ENCODE data around the gene VAV2. TPM values are rescaled to one million over a fixed set of nuclear protein-coding genes. Genes with fewer than 3 reads are reported as not detected.
A peak's percentile ranks its signal among the peaks of the same experiment; 100 is the strongest.

Gene VAV2
- total RNA-seq, 1 donor from 2014 or later, result 34.6 TPM

DNA sequence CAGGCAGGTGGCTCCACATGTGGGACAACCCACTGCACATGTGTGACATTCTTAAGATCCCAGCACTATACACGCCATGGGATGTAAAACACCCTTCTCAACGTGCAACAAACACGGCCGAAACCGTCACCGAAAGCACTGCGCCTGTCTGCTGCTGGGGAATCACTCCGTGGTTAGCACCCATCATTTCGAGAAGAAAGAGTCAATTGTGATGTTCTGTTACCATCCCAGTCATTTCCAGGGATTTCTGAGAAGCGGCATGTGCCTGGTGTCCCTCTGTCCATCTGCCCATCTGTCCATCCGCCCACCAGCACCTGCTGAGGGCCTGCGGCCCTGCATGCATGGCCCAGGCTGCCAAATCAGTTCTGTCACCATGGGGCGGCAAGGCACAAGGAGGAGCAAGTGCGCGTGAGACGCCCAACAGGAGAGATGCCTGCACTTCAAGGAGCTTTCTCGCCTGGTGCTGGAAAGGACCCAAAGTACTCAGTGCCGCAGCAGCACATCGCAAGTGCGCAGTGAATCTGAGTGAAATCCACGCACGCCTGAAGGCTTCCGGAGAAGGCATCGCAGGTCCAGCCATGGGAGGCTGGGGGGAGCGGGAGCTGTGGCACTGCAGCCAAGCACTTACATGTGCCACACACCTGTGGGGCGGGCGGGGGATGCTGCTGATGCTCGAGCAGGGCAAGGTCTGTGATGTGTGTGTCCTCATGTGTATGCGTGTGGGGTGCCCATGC is 38.0 kb downstream of the VAV2 start:
- no peak for DNase-seq
- Histone ChIP-seq H3K4me1 (peaks cover 34% of the 10 kb centered on the region), H3K4me3 (no peak overlapping the region), H3K27ac (no peak overlapping the region), H3K36me3 (no peaks in the 10 kb centered on the region), H3K27me3 (no peaks in the 10 kb centered on the region), H3K9me3 (no peaks in the 10 kb centered on the region)
- TF ChIP-seq, protein P1, sequence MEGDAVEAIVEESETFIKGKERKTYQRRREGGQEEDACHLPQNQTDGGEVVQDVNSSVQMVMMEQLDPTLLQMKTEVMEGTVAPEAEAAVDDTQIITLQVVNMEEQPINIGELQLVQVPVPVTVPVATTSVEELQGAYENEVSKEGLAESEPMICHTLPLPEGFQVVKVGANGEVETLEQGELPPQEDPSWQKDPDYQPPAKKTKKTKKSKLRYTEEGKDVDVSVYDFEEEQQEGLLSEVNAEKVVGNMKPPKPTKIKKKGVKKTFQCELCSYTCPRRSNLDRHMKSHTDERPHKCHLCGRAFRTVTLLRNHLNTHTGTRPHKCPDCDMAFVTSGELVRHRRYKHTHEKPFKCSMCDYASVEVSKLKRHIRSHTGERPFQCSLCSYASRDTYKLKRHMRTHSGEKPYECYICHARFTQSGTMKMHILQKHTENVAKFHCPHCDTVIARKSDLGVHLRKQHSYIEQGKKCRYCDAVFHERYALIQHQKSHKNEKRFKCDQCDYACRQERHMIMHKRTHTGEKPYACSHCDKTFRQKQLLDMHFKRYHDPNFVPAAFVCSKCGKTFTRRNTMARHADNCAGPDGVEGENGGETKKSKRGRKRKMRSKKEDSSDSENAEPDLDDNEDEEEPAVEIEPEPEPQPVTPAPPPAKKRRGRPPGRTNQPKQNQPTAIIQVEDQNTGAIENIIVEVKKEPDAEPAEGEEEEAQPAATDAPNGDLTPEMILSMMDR (IDR thresholded peaks at IDR 0.05), result no peak
- intact Hi-C loops (cut with DNase I), result no loop called here
- ATAC-seq, result no peak

- no peaks in the 10 kb centered on the region for H3K27me3 ChIP-seq
- DNase-seq, result no peak
- intact Hi-C loops (cut with DNase I), result no loop called here
Measured at GRCh38 chr9:133953621-133953975, 38.5 kb downstream of the VAV2 start.

GRCh38 chr9:133952598-133953550 is 39.2 kb downstream of the VAV2 start:
- TF ChIP-seq, protein P1 (IDR thresholded peaks at IDR 0.05), result no peak

More at GRCh38 chr9:133953621-133953975, 38.5 kb downstream of the VAV2 start:
- H3K9me3 ChIP-seq, result no peaks in the 10 kb centered on the region
- no peaks in the 10 kb centered on the region for H3K36me3 ChIP-seq
- no peak for ATAC-seq
- no peak overlapping the region for H3K4me3 ChIP-seq
- peaks cover 29% of the 10 kb centered on the region for H3K4me1 ChIP-seq
- TF ChIP-seq, protein P1 (IDR thresholded peaks at IDR 0.05), result no peak
- H3K27ac ChIP-seq, result no peak overlapping the region

DNA sequence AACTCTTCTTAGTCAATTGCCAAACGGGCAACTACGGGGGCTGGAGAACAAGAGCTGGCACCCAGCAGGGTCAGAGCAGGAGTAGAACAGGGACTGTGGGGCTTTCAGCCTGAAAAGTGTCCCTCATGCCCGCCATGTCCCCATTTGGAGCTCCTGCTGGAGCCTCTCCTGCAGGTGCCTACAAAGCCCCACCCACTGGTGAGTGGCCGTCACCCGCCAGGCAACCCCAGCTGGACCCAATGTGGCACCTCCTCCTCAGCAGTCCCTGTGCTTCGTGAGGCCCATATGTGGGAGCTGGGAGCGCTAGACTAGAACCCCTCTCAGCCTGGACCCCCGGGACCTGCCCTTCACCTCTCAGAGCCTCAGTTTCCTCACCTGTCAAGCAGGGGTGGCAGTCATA is 40.9 kb downstream of the VAV2 start:
- H3K27ac ChIP-seq, result peak overlapping the region; percentile 65
- intact Hi-C loops (cut with DNase I), result no loop called here
- H3K9me3 ChIP-seq, result no peaks in the 10 kb centered on the region
- no peaks in the 10 kb centered on the region for H3K36me3 ChIP-seq
- TF ChIP-seq, protein P1 (IDR thresholded peaks at IDR 0.05), result no peak
- ATAC-seq (no peak), DNase-seq (no peak)
- H3K4me1 ChIP-seq, result peaks cover 29% of the 10 kb centered on the region
- H3K4me3 ChIP-seq, result no peak overlapping the region
- no peaks in the 10 kb centered on the region for H3K27me3 ChIP-seq

More at GRCh38 chr9:133952598-133953550, 39.2 kb downstream of the VAV2 start:
- Histone ChIP-seq H3K27ac (no peak overlapping the region), H3K4me3 (no peak overlapping the region), H3K4me1 (peaks cover 35% of the 10 kb centered on the region), H3K27me3 (no peaks in the 10 kb centered on the region), H3K36me3 (no peaks in the 10 kb centered on the region), H3K9me3 (no peaks in the 10 kb centered on the region)
- DNase-seq (no peak), ATAC-seq (no peak)
- intact Hi-C loops (cut with DNase I), result no loop called here

DNA sequence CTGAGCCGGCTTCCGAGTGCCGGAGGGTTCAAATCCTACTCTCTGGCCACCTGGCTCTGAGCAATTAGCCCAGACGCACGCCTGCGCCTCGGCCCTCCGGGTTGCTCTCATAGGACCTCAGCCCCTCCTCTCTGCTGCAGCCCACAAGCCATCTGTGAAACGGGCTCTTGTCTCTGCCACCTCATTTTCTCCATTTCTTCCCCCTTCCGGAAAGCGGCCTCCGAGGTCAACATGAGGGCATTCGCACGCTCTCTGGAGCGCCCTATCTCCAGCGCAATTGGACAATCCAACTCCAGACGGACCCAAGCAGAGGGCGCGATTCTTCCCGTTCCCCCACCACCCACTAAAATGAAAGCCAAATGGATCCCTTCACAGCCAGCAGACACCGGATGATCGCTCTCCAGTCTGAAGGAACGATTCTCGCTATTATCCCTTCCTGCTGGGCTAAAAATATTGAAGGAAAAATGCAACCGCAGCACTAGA is 41.5 kb downstream of the VAV2 start:
- H3K36me3 ChIP-seq, result no peaks in the 10 kb centered on the region
- ATAC-seq, result peak; percentile 58
- no peaks in the 10 kb centered on the region for H3K27me3 ChIP-seq
- no peaks in the 10 kb centered on the region for H3K9me3 ChIP-seq
- DNase-seq, result no peak
- TF ChIP-seq, protein P1 (IDR thresholded peaks at IDR 0.05), result no peak
- intact Hi-C loops (cut with DNase I), result no loop called here
- H3K27ac ChIP-seq, result peak overlapping the region; percentile 65
- no peak overlapping the region for H3K4me3 ChIP-seq
- H3K4me1 ChIP-seq, result peaks cover 23% of the 10 kb centered on the region
